ENCODE results near the gene APOB. TPM values are rescaled to one million over a fixed set of nuclear protein-coding genes. Genes with fewer than 3 reads are reported as not detected.
A peak's percentile ranks its signal among the peaks of the same experiment; 100 is the strongest.

APOB gene
- total and polyA plus RNA-seq, 10 of the 15 experiments (the other 5 are each of a cell fraction or from before 2014, with no cell fraction given): 1.4 TPM; not detected in 9

GRCh38 chr2:20962939-20963557, 80.8 kb downstream of the APOB start:
- CTCF ChIA-PET: interaction anchor here (0.6 to 11.4 kb wide), 36 partner anchors 10 to 551 kb away, joined by 3 to 218 read pairs (median 5); partner anchors contain the start of gene HS1BP3
- SMC1A ChIA-PET (ENCODE audit: uncharacterized antibody, unreplicated experiment): interaction anchor here (0.6 to 6.3 kb wide), 15 partner anchors 10 to 539 kb away, joined by 3 to 101 read pairs (median 3); partner anchors contain the start of gene HS1BP3
- WGBS (ENCODE audit: insufficient coverage, insufficient replicate concordance, low lambda C conversion rate, missing lambda C conversion rate): 27% methylated on average over 5 of the region's 5 CpGs
- in situ Hi-C loops (cut with MboI) (loop anchor here (5.0 to 25.0 kb wide), 2 partner anchors 301 to 526 kb away; partner anchors contain the start of gene RHOB), intact Hi-C loops (cut with micrococcal nuclease; ENCODE audit: unreplicated experiment) (loop anchor here (1.0 kb wide), 2 partner anchors 182 to 302 kb away; no protein-coding TSS in a partner anchor)
- Histone ChIP-seq H3K27me3 (replicated peaks in 1 of 2; ENCODE audit: control insufficient read depth in 2 of 2, insufficient read depth in 2 of 2, low read length in 1 of 2) (no peaks in the 10 kb centered on the region; a peak in 1 of 4 replicates), H3K4me2 (ENCODE audit: control insufficient read depth, insufficient read depth) (no peak overlapping the region), H3K27ac (ENCODE audit: control insufficient read depth, insufficient read depth) (no peak overlapping the region), H3K9me3 (replicated peaks; ENCODE audit: control insufficient read depth, insufficient read depth, low read length) (no peaks in the 10 kb centered on the region), H4K20me1 (ENCODE audit: control insufficient read depth, insufficient read depth) (no peaks in the 10 kb centered on the region), H3K79me2 (ENCODE audit: control insufficient read depth, insufficient read depth, low read length) (no peaks in the 10 kb centered on the region), H2AFZ (ENCODE audit: control insufficient read depth, low read depth, low read length) (no peak overlapping the region), H3K4me1 (ENCODE audit: control insufficient read depth, insufficient read depth, low read length) (no peaks in the 10 kb centered on the region), H3K36me3 (ENCODE audit: control insufficient read depth in 2 of 2, insufficient read depth in 2 of 2, low read length in 1 of 2) (no peaks in the 10 kb centered on the region), H3K4me3 (no peak overlapping the region), H3K9ac (ENCODE audit: control insufficient read depth, insufficient read depth, low read length) (no peak overlapping the region)
- ATAC-seq (peak; percentile 91), DNase-seq (ENCODE audit: low read depth, low spot score) (no peak), FAIRE-seq (peak; percentile 98)
- RAD21 ChIA-PET (ENCODE audit: unreplicated experiment): interaction anchor here (0.7 to 6.4 kb wide), 12 partner anchors 15 to 314 kb away, joined by 3 to 68 read pairs (median 4); no protein-coding TSS in a partner anchor
- POLR2A ChIA-PET: interaction anchor here (0.7 to 2.0 kb wide), 4 partner anchors 10 to 302 kb away, joined by 3 to 6 read pairs (median 3); no protein-coding TSS in a partner anchor
- BruUV-seq (replicated peaks): no TSS peak
- TF ChIP-seq RFX5 (IDR thresholded peaks at IDR 0.05; ENCODE audit: low read depth, low read length) (0 out of 2 replicates have a peak, but pooled peaks have one; percentile 12), SIX5 (IDR thresholded peaks at IDR 0.05; ENCODE audit: low read depth, low read length, severe bottlenecking) (no peak), ATF3 (IDR thresholded peaks at IDR 0.05; ENCODE audit: borderline replicate concordance, extremely low read depth, low read depth, low read length) (no peak), RAD21 (IDR thresholded peaks at IDR 0.05; ENCODE audit: insufficient read depth, low read depth, low read length) (peak; percentile 86), IRF4 (IDR thresholded peaks at IDR 0.05; ENCODE audit: low read depth, low read length) (peak; percentile 40; the same call in 1 of the 2 replicates), FOS (IDR thresholded peaks at IDR 0.05; ENCODE audit: borderline replicate concordance, extremely low read depth, insufficient read length) (no peak), RB1 (IDR thresholded peaks at IDR 0.05; ENCODE audit: borderline replicate concordance) (no peak), SMC3 (IDR thresholded peaks at IDR 0.05; ENCODE audit: borderline replicate concordance, low read length) (peak; percentile 93), CTCF (IDR thresholded peaks at IDR 0.05 in 2 of 3, conservative IDR thresholded peaks at IDR 0.05 in 1 of 3; ENCODE audit: control insufficient read depth in 2 of 3, extremely low read depth in 1 of 3, insufficient read depth in 1 of 3, low read depth in 3 of 3, low read length in 3 of 3) (peak; percentile 81 to 84 (median 82)), YY1 (IDR thresholded peaks at IDR 0.05; ENCODE audit: low read depth, low read length) (peak; percentile 82; the same call in 1 of the 2 replicates), STAT1 (conservative IDR thresholded peaks at IDR 0.05) (0 out of 2 replicates have a peak, but pooled peaks have one; percentile 73)
